ENCODE results near the gene MGMT.

- TF ChIP-seq POLR2A (IDR thresholded peaks at IDR 0.05) (no peak), CTCF (IDR thresholded peaks at IDR 0.05) (no peak)
Observed at GRCh38 chr10:129654461-129654860, 187.4 kb downstream of the MGMT start.
